IPS DF 6.9 (cell line): ENCODE results near the gene FAM174B.

Experiments used
- DNase-seq: peaks from one replicate; pipeline ENCODE4 v3.0.0-alpha.2; 2013; ENCODE audit warnings: low read depth, low spot score
- H3K27ac ChIP-seq: one replicate; pipeline ENCODE4 v1.5.1; 2013; ENCODE audit warnings: low read length, control low read depth
- H3K27me3 ChIP-seq: 2 replicates; pipeline ENCODE4 v1.6.1; 2013; ENCODE audit warnings: mild to moderate bottlenecking, low read length; ENCODE audit not compliant: control insufficient read depth, insufficient read depth
- H3K36me3 ChIP-seq: 2 replicates; pipeline ENCODE4 v1.6.1; 2013; ENCODE audit warnings: low read length; ENCODE audit not compliant: control insufficient read depth, insufficient read depth
- H3K4me1 ChIP-seq: 2 replicates; pipeline ENCODE4 v1.6.1; 2013; ENCODE audit warnings: low read length; ENCODE audit not compliant: control insufficient read depth, insufficient read depth
- H3K4me3 ChIP-seq: 2 replicates; pipeline ENCODE4 v1.5.1; 2013; ENCODE audit warnings: mild to moderate bottlenecking, low read length
- H3K9me3 ChIP-seq: 2 replicates; pipeline ENCODE4 v1.6.1; 2013; ENCODE audit warnings: low read length, inconsistent platforms; ENCODE audit not compliant: control insufficient read depth, insufficient read depth
- WGBS: extraction: QIAGEN DNeasy Blood & Tissue Kit; methylation state at CpG from one replicate; pipeline ENCODE4 v1.1.7; 2013; ENCODE audit warnings: mixed read lengths, missing lambda C conversion rate; ENCODE audit not compliant: insufficient read length, insufficient coverage; 5-methylcytosine and 5-hydroxymethylcytosine counted together

FAM174B gene

GRCh38 chr15:92631721-92632120 lies 23.9 kb downstream of the FAM174B start:
- no CpG with 5 or more reads among the region's 11 CpGs for WGBS
- Histone ChIP-seq H3K4me1 (peaks cover under 1% of the 10 kb centered on the region; the same call in 1 of the 2 replicates), H3K36me3 (no peaks in the 10 kb centered on the region), H3K9me3 (no peaks in the 10 kb centered on the region), H3K27ac (no peak overlapping the region), H3K27me3 (no peaks in the 10 kb centered on the region), H3K4me3 (no peak overlapping the region)
- DNase-seq, result no peak

- H3K36me3 ChIP-seq, result no peaks in the 10 kb centered on the region
- no peaks in the 10 kb centered on the region for H3K9me3 ChIP-seq
- DNase-seq, result no peak
- WGBS, result no CpG with 5 or more reads among the region's 11 CpGs
- no peak overlapping the region for H3K4me3 ChIP-seq
- H3K4me1 ChIP-seq, result no peaks in the 10 kb centered on the region
- H3K27me3 ChIP-seq, result no peaks in the 10 kb centered on the region
- H3K27ac ChIP-seq, result no peak overlapping the region
Observed at GRCh38 chr15:92629975-92630626, 25.5 kb downstream of the FAM174B start.

GRCh38 chr15:92629276-92629974 lies 26.1 kb downstream of the FAM174B start:
- H3K27me3 ChIP-seq, result no peaks in the 10 kb centered on the region
- H3K4me1 ChIP-seq, result no peaks in the 10 kb centered on the region; the same call in 1 of the 2 replicates
- no CpG with 5 or more reads among the region's 11 CpGs for WGBS
- no peaks in the 10 kb centered on the region for H3K36me3 ChIP-seq
- no peak overlapping the region for H3K27ac ChIP-seq
- H3K4me3 ChIP-seq, result no peak overlapping the region
- DNase-seq, result no peak
- no peaks in the 10 kb centered on the region for H3K9me3 ChIP-seq

- Histone ChIP-seq H3K9me3 (no peaks in the 10 kb centered on the region), H3K4me3 (no peak overlapping the region), H3K36me3 (no peaks in the 10 kb centered on the region), H3K27me3 (no peaks in the 10 kb centered on the region), H3K4me1 (no peaks in the 10 kb centered on the region; the same call in 1 of the 2 replicates), H3K27ac (no peak overlapping the region)
- WGBS, result no CpG with 5 or more reads among the region's 11 CpGs
- no peak for DNase-seq
Observed at GRCh38 chr15:92627014-92627413, 28.6 kb downstream of the FAM174B start.

- DNase-seq, result no peak
- WGBS, result no CpG with 5 or more reads among the region's 3 CpGs
- no peaks in the 10 kb centered on the region for H3K36me3 ChIP-seq
- H3K4me3 ChIP-seq, result no peak overlapping the region
- no peaks in the 10 kb centered on the region; the same call in 1 of the 2 replicates for H3K4me1 ChIP-seq
- H3K27me3 ChIP-seq, result no peaks in the 10 kb centered on the region
- H3K9me3 ChIP-seq, result no peaks in the 10 kb centered on the region
- no peak overlapping the region for H3K27ac ChIP-seq
Observed at GRCh38 chr15:92625251-92625980, 30.2 kb downstream of the FAM174B start.

GRCh38 chr15:92624401-92624991 lies 31.1 kb downstream of the FAM174B start:
- Histone ChIP-seq H3K36me3 (no peaks in the 10 kb centered on the region), H3K27me3 (no peaks in the 10 kb centered on the region), H3K4me3 (no peak overlapping the region), H3K27ac (no peak overlapping the region), H3K9me3 (no peaks in the 10 kb centered on the region), H3K4me1 (no peaks in the 10 kb centered on the region; the same call in 1 of the 2 replicates)
- no CpG with 5 or more reads among the region's 15 CpGs for WGBS
- no peak for DNase-seq

- WGBS, result no CpG with 5 or more reads among the region's 14 CpGs
Observed at GRCh38 chr15:92623435-92623834, 32.1 kb downstream of the FAM174B start.

GRCh38 chr15:92621972-92622533 lies 33.5 kb downstream of the FAM174B start:
- DNase-seq, result no peak
- no peaks in the 10 kb centered on the region for H3K36me3 ChIP-seq
- no peaks in the 10 kb centered on the region for H3K9me3 ChIP-seq
- H3K4me1 ChIP-seq, result no peaks in the 10 kb centered on the region; the same call in 1 of the 2 replicates
- no peak overlapping the region for H3K4me3 ChIP-seq
- no CpG with 5 or more reads among the region's 19 CpGs for WGBS
- no peak overlapping the region for H3K27ac ChIP-seq
- H3K27me3 ChIP-seq, result no peaks in the 10 kb centered on the region

More at GRCh38 chr15:92623435-92623834, 32.1 kb downstream of the FAM174B start:
- no peak for DNase-seq
- no peak overlapping the region for H3K27ac ChIP-seq
- no peaks in the 10 kb centered on the region for H3K27me3 ChIP-seq
- no peaks in the 10 kb centered on the region for H3K9me3 ChIP-seq
- H3K4me1 ChIP-seq, result no peaks in the 10 kb centered on the region; the same call in 1 of the 2 replicates
- no peaks in the 10 kb centered on the region for H3K36me3 ChIP-seq
- H3K4me3 ChIP-seq, result no peak overlapping the region

- no peak overlapping the region for H3K27ac ChIP-seq
- H3K4me1 ChIP-seq, result peaks cover 2% of the 10 kb centered on the region; the same call in 1 of the 2 replicates
- no peaks in the 10 kb centered on the region for H3K36me3 ChIP-seq
- no CpG with 5 or more reads among the region's 5 CpGs for WGBS
- H3K27me3 ChIP-seq, result no peaks in the 10 kb centered on the region
- H3K9me3 ChIP-seq, result no peaks in the 10 kb centered on the region
- DNase-seq, result no peak
- no peak overlapping the region for H3K4me3 ChIP-seq
Observed at GRCh38 chr15:92620991-92621390, 34.6 kb downstream of the FAM174B start.
